ENCODE measurements around the gene FGD1.

DNA sequence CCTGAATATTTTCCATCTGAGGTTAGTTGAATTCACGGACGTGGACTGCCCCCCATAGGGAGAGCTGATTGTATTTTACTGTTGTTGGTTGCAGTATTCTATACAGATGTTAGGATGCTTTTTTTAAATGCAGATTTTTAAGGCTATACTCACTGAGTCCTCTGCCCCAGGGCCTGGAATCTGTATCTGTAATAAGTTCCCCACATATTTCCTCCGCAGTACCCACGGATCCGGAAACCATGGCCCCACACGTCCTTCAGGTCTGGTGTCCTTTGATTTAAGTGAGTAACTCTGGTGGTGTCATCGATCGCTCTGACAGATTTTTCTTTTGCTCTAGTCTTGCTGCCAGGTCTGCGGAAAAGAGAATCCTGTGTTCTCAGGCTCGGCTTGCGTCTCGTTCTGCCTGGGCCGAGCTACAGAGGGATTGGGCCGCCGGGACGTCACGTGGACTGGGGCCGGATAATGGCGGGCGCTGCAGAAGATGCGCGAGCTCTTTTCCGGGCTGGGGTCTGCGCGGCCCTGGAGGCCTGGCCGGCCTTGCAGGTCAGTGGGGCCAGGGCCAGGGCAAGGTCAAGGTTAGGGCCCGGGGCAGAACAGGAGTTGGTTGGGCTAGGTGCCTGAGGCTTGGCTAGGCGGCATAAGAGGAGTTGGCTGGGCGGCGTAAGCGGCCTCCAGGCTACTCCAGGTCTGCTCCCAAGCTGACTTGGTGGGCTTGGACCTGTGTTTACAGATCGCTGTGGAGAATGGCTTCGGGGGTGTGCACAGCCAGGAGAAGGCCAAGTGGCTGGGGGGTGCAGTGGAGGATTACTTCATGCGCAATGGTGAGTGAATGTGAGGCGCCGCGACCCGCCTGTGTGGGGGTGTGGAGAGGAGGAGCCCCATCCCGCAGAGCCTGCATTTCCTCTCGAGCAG is 55.8 kb downstream of the FGD1 start, which contains the start of gene TSR2:
- no peak for TF ChIP-seq EZH2 (IDR thresholded peaks at IDR 0.05)
- peak; percentile 65; the same call in 1 of the 2 replicates for TF ChIP-seq POLR2AphosphoS5 (IDR thresholded peaks at IDR 0.05; ENCODE audit: borderline replicate concordance, low read depth, low read length)
- TF ChIP-seq FOXP2 (optimal IDR thresholded peaks at IDR 0.05; ENCODE audit: control extremely low read depth, extremely low read length, insufficient read depth), result no peak
